MM.1S (cell line): Measurements from ENCODE around the gene NFE2.
"Not testable (repeated sequence)": the region's sequence is repeated elsewhere in the genome, so short reads cannot be mapped to it uniquely, and the experiment has no call there.

Experiments
- EZH2phosphoT487 ChIP-seq: fragments of 300-600 bp; sonication (generic); IDR thresholded peaks from 2 replicates; pipeline ENCODE4 v1.6.1; 2018; ENCODE audit warnings: antibody characterized with exemption, low read length
- TF ChIP-seq, protein P1 (sequence below): fragments of 300-600 bp; sonication (generic); IDR thresholded peaks from 2 replicates; pipeline ENCODE4 v1.5.1; 2016; ENCODE audit warnings: antibody characterized with exemption, low read length, mixed read lengths

DNA sequence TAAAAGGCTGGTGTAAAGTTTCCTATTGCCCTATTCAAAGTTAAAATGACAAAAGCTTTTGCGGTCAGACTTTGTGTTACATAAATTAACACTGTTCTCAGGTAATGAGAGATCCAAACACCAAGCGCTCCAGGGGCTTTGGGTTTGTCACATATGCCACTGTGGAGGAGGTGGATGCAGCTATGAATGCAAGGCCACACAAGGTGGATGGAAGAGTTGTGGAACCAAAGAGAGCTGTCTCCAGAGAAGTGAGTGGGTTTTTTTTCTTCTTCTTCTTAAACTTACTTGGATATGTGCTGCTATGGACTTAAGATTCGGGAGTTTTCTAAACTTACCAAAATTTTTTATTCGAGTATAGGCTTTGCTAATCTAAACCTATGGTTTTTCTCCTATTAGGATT is 19.1 kb downstream of the NFE2 start:
- TF ChIP-seq, protein P1, sequence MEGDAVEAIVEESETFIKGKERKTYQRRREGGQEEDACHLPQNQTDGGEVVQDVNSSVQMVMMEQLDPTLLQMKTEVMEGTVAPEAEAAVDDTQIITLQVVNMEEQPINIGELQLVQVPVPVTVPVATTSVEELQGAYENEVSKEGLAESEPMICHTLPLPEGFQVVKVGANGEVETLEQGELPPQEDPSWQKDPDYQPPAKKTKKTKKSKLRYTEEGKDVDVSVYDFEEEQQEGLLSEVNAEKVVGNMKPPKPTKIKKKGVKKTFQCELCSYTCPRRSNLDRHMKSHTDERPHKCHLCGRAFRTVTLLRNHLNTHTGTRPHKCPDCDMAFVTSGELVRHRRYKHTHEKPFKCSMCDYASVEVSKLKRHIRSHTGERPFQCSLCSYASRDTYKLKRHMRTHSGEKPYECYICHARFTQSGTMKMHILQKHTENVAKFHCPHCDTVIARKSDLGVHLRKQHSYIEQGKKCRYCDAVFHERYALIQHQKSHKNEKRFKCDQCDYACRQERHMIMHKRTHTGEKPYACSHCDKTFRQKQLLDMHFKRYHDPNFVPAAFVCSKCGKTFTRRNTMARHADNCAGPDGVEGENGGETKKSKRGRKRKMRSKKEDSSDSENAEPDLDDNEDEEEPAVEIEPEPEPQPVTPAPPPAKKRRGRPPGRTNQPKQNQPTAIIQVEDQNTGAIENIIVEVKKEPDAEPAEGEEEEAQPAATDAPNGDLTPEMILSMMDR: not testable (repeated sequence)
- not testable (repeated sequence) for TF ChIP-seq EZH2phosphoT487
